Measurements from ENCODE around the gene CD300LB. TPM values are rescaled to one million over a fixed set of nuclear protein-coding genes. Genes with fewer than 3 reads are reported as not detected.

CD300LB gene
- total RNA-seq, 1 experiment from 2014 or later = not detected

- no peak overlapping the region for H3K4me2 ChIP-seq (ENCODE audit: insufficient read depth, insufficient read length, low read length)
- WGBS (ENCODE audit: extremely low coverage, insufficient read length, low lambda C conversion rate) = 100% methylated on average over 2 of the region's 4 CpGs
Observed at GRCh38 chr17:74568106-74568873, 37.0 kb upstream of the CD300LB start.

More at GRCh38 chr17:74568106-74568873, 37.0 kb upstream of the CD300LB start:
- no peak overlapping the region for H3K27ac ChIP-seq (ENCODE audit: insufficient read length, low read depth, low read length)
- no peak overlapping the region for H3K56ac ChIP-seq (ENCODE audit: insufficient read length, low read depth, low read length)
- H4K91ac ChIP-seq (ENCODE audit: insufficient read length, low read depth, low read length) = no peak overlapping the region
- peaks cover 0 to 4% of the 10 kb centered on the region in 2 experiments; a peak in 2 of 5 replicates for H3K9me3 Mint-ChIP-seq
- no peak overlapping the region for H4K5ac ChIP-seq (ENCODE audit: insufficient read length, low read depth, low read length)
- no peak overlapping the region for H3K23ac ChIP-seq (ENCODE audit: insufficient read length, low read depth, low read length)
- no peaks in the 10 kb centered on the region; a peak in 2 of 7 replicates for H3K36me3 Mint-ChIP-seq (ENCODE audit: insufficient read depth in 1 of 3, low read depth in 3 of 3)
- no peak overlapping the region for H2BK12ac ChIP-seq (ENCODE audit: insufficient read length, low read depth, low read length)
- no peak overlapping the region for H2BK20ac ChIP-seq (ENCODE audit: low read depth, low read length, poor library complexity, severe bottlenecking)
- no peak overlapping the region for H3T11ph ChIP-seq (ENCODE audit: low read length)
- H2AFZ ChIP-seq (ENCODE audit: low read length) = no peak overlapping the region
- TF ChIP-seq, protein P1, sequence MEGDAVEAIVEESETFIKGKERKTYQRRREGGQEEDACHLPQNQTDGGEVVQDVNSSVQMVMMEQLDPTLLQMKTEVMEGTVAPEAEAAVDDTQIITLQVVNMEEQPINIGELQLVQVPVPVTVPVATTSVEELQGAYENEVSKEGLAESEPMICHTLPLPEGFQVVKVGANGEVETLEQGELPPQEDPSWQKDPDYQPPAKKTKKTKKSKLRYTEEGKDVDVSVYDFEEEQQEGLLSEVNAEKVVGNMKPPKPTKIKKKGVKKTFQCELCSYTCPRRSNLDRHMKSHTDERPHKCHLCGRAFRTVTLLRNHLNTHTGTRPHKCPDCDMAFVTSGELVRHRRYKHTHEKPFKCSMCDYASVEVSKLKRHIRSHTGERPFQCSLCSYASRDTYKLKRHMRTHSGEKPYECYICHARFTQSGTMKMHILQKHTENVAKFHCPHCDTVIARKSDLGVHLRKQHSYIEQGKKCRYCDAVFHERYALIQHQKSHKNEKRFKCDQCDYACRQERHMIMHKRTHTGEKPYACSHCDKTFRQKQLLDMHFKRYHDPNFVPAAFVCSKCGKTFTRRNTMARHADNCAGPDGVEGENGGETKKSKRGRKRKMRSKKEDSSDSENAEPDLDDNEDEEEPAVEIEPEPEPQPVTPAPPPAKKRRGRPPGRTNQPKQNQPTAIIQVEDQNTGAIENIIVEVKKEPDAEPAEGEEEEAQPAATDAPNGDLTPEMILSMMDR (conservative IDR thresholded peaks at IDR 0.05) = no peak
- peaks cover 33% of the 10 kb centered on the region for H3K27me3 Mint-ChIP-seq (ENCODE audit: low read depth)
- no peaks in the 10 kb centered on the region for H3K79me2 ChIP-seq (ENCODE audit: insufficient read depth, low read length)
- no peak overlapping the region for H3K27ac Mint-ChIP-seq
- no peak overlapping the region for H2BK120ac ChIP-seq (ENCODE audit: low read depth, low read length, poor library complexity, severe bottlenecking)
- no peak overlapping the region for H3K18ac ChIP-seq (ENCODE audit: insufficient read length, low read depth, low read length)
- H3K9me3 ChIP-seq (ENCODE audit: control insufficient read depth, low read depth, low read length) = no peaks in the 10 kb centered on the region
- no peaks in the 10 kb centered on the region for H4K20me1 ChIP-seq (ENCODE audit: control insufficient read depth, insufficient read depth, insufficient read length)
- no peak overlapping the region for H4K8ac ChIP-seq (replicated peaks; ENCODE audit: insufficient read length, low read depth, low read length)
- no peak for DNase-seq
- peaks cover 4 to 9% of the 10 kb centered on the region in 2 experiments for H3K4me1 Mint-ChIP-seq
- H2AK5ac ChIP-seq (ENCODE audit: insufficient read length, low read length) = no peak overlapping the region
- H3K14ac ChIP-seq (ENCODE audit: insufficient read depth, low read length) = no peak overlapping the region
- H3K4me3 Mint-ChIP-seq = no peak overlapping the region
- no peak overlapping the region for H3K4ac ChIP-seq (ENCODE audit: low read depth, low read length)
- H3K79me1 ChIP-seq (ENCODE audit: insufficient read depth, low read depth, low read length, poor library complexity, severe bottlenecking) = no peaks in the 10 kb centered on the region
- no peak overlapping the region for H3K9ac ChIP-seq (ENCODE audit: extremely low read depth, insufficient read length, low read length)
- no peaks in the 10 kb centered on the region for H3K27me3 ChIP-seq (ENCODE audit: insufficient read depth, low read length)
- H3K23me2 ChIP-seq (ENCODE audit: insufficient read length, low read depth, low read length, poor library complexity, severe bottlenecking) = no peaks in the 10 kb centered on the region
- peaks cover 2% of the 10 kb centered on the region; the same call in 1 of the 2 replicates for H3K4me1 ChIP-seq (ENCODE audit: insufficient read depth, low read length)
- H2BK5ac ChIP-seq (ENCODE audit: insufficient read length, low read length) = no peak overlapping the region
- no peak overlapping the region for H2BK15ac ChIP-seq (ENCODE audit: low read depth, low read length)
